Stimulated activated CD8-positive, alpha-beta memory T cell treated with anti-CD3 and anti-CD28 coated beads, Interleukin-7, amount 100 ng/mL, for 4 hours (primary cell): ENCODE data around the gene CAAP1.
"Not testable (repeated sequence)": the region's sequence is repeated elsewhere in the genome, so short reads cannot be mapped to it uniquely, and the experiment has no call there.

Source experiments
- DNase-seq, 2 donors: peaks; one replicate each; pipeline ENCODE4 v3.0.0-alpha.2; 2020; ENCODE audit warnings: low read depth in 2 of 2

Gene CAAP1

GRCh38 chr9:26892251-26893029 is at the start of gene CAAP1:
Gene CAAP1, minus strand, starts transcription at chr9:26892802. Its CDS starts 87 bp downstream, at chr9:26892715.
- peak; percentile 91 to 92 for DNase-seq

GRCh38 chr9:26940779-26941178 is 48.2 kb upstream of the CAAP1 start:
- DNase-seq = no peak

- DNase-seq = no peak
Measured at GRCh38 chr9:26939955-26940711, 47.5 kb upstream of the CAAP1 start.

GRCh38 chr9:26937816-26938371 is 45.3 kb upstream of the CAAP1 start:
- no peak for DNase-seq

GRCh38 chr9:26935847-26936246 is 43.2 kb upstream of the CAAP1 start:
- DNase-seq = no peak

- DNase-seq = no peak
Measured at GRCh38 chr9:26928902-26929495, 36.4 kb upstream of the CAAP1 start.

- no peak for DNase-seq
Measured at GRCh38 chr9:26925609-26926008, 33.0 kb upstream of the CAAP1 start.

GRCh38 chr9:26919698-26920097 is 27.1 kb upstream of the CAAP1 start:
- no peak for DNase-seq

GRCh38 chr9:26913138-26913668 is 20.6 kb upstream of the CAAP1 start:
- no peak for DNase-seq

- no peak for DNase-seq
Measured at GRCh38 chr9:26904671-26905070, 12.1 kb upstream of the CAAP1 start.

GRCh38 chr9:26904070-26904469 is 11.5 kb upstream of the CAAP1 start:
- DNase-seq = no peak

- DNase-seq = no peak
Measured at GRCh38 chr9:26893030-26893676, 551 bp upstream of the CAAP1 start.

GRCh38 chr9:26891726-26892125 is 876 bp downstream of the CAAP1 start:
- DNase-seq = no peak

- no peak for DNase-seq
Measured at GRCh38 chr9:26888271-26888670, 4.3 kb downstream of the CAAP1 start.

- no peak for DNase-seq
Measured at GRCh38 chr9:26882154-26882553, 10.4 kb downstream of the CAAP1 start.

GRCh38 chr9:26880262-26880661 is 12.3 kb downstream of the CAAP1 start:
- no peak for DNase-seq

- DNase-seq = not testable (repeated sequence)
Measured at GRCh38 chr9:26875155-26875554, 17.4 kb downstream of the CAAP1 start.

GRCh38 chr9:26870292-26870691 is 22.3 kb downstream of the CAAP1 start:
- no peak for DNase-seq

- no peak for DNase-seq
Measured at GRCh38 chr9:26863074-26863473, 29.5 kb downstream of the CAAP1 start.

GRCh38 chr9:26856413-26857032 is 36.1 kb downstream of the CAAP1 start:
- no peak for DNase-seq

- no peak for DNase-seq
Measured at GRCh38 chr9:26850995-26851394, 41.6 kb downstream of the CAAP1 start.
